Smooth muscle cell (in vitro differentiated cells): Measurements from ENCODE around the gene PKD2L1. TPM values are rescaled to one million over a fixed set of nuclear protein-coding genes. Genes with fewer than 3 reads are reported as not detected.
"Not testable (repeated sequence)": the region's sequence is repeated elsewhere in the genome, so short reads cannot be mapped to it uniquely, and the experiment has no call there.

Source experiments
- DNase-seq: peaks from one replicate; lab custom pipeline; 2025; ENCODE audit not compliant: unreplicated experiment; lab: John Stamatoyannopoulos, UW
- H2AFZ ChIP-seq: fragments of 200-600 bp; sonication (generic); 2 replicates; pipeline ENCODE4 v1.6.0; 2016; ENCODE audit warnings: antibody characterized with exemption, low read depth, mild to moderate bottlenecking
- H3F3A ChIP-seq: fragments of 200-600 bp; sonication (generic); 2 replicates; pipeline ENCODE4 v1.6.0; 2017; ENCODE audit warnings: antibody characterized with exemption, low read depth
- H3K27ac ChIP-seq: fragments of 200-600 bp; sonication (generic); 2 replicates; pipeline ENCODE4 v1.5.1; 2016; ENCODE audit warnings: low read depth, mild to moderate bottlenecking
- H3K27me3 ChIP-seq: fragments of 200-600 bp; sonication (generic); 2 replicates; pipeline ENCODE4 v1.6.1; 2016; ENCODE audit warnings: low read depth, mild to moderate bottlenecking
- H3K36me3 ChIP-seq: fragments of 200-600 bp; sonication (generic); 2 replicates; pipeline ENCODE4 v1.5.1; 2016; ENCODE audit warnings: low read depth
- H3K4me1 ChIP-seq: fragments of 200-600 bp; sonication (generic); 2 replicates; pipeline ENCODE4 v1.5.1; 2016; ENCODE audit warnings: low read depth
- H3K4me2 ChIP-seq: fragments of 200-600 bp; sonication (generic); 2 replicates; pipeline ENCODE4 v1.6.0; 2016; ENCODE audit warnings: mild to moderate bottlenecking
- H3K4me3 ChIP-seq: fragments of 200-600 bp; sonication (generic); 2 replicates; pipeline ENCODE4 v1.5.1; 2016; ENCODE audit warnings: mild to moderate bottlenecking
- H3K79me2 ChIP-seq: fragments of 200-600 bp; sonication (generic); 2 replicates; pipeline ENCODE4 v1.6.0; 2016; ENCODE audit warnings: low read depth, mild to moderate bottlenecking
- H3K9ac ChIP-seq: fragments of 200-600 bp; sonication (generic); 2 replicates; pipeline ENCODE4 v1.6.0; 2016; ENCODE audit warnings: low read depth
- H3K9me3 ChIP-seq: fragments of 200-600 bp; sonication (generic); replicated peaks from 2 replicates; pipeline ENCODE4 v1.5.1; 2016; ENCODE audit warnings: low read depth
- H4K20me1 ChIP-seq: fragments of 200-600 bp; sonication (generic); 2 replicates; pipeline ENCODE4 v1.6.0; 2016; ENCODE audit warnings: low read depth
- WGBS: methylation state at CpG from one replicate; pipeline ENCODE4 v1.1.7; 2016; ENCODE audit warnings: low lambda C conversion rate; 5-methylcytosine and 5-hydroxymethylcytosine counted together
- polyA plus RNA-seq: library from polyadenylated mRNA; unstranded; fragments of >200 nt; fragmentation: Nextera tagmentation; extraction: Ambion mirVana; gene quantifications from 2 replicates; pipeline ENCODE4 v1.2.1, GENCODE V29; 2016
- total RNA-seq: library from RNA; depleted of rRNA; stranded (reverse); fragments of >200 nt; gene quantifications from 2 replicates; pipeline ENCODE4 v1.2.3, GENCODE V29; 2014
- TF ChIP-seq, protein P1 (sequence below): fragments of 200-600 bp; sonication (generic); IDR thresholded peaks from 2 replicates; pipeline ENCODE4 v1.5.1; 2017; ENCODE audit warnings: borderline replicate concordance, mild to moderate bottlenecking, antibody characterized with exemption; ENCODE audit not compliant: insufficient read depth, poor library complexity, severe bottlenecking

PKD2L1 gene
- total and polyA plus RNA-seq, 2 experiments from 2014 or later: not detected

- peaks cover 14% of the 10 kb centered on the region for H3K36me3 ChIP-seq
- no peaks in the 10 kb centered on the region for H3K9me3 ChIP-seq
- H3K4me1 ChIP-seq: peaks cover 12% of the 10 kb centered on the region
- no peak overlapping the region for H2AFZ ChIP-seq
- WGBS: 99% methylated on average over 3 of the region's 3 CpGs
- H3K27ac ChIP-seq: no peak overlapping the region
- peaks cover 52% of the 10 kb centered on the region for H3K79me2 ChIP-seq
- no peak for DNase-seq
- no peak overlapping the region for H3K9ac ChIP-seq
- TF ChIP-seq, protein P1, sequence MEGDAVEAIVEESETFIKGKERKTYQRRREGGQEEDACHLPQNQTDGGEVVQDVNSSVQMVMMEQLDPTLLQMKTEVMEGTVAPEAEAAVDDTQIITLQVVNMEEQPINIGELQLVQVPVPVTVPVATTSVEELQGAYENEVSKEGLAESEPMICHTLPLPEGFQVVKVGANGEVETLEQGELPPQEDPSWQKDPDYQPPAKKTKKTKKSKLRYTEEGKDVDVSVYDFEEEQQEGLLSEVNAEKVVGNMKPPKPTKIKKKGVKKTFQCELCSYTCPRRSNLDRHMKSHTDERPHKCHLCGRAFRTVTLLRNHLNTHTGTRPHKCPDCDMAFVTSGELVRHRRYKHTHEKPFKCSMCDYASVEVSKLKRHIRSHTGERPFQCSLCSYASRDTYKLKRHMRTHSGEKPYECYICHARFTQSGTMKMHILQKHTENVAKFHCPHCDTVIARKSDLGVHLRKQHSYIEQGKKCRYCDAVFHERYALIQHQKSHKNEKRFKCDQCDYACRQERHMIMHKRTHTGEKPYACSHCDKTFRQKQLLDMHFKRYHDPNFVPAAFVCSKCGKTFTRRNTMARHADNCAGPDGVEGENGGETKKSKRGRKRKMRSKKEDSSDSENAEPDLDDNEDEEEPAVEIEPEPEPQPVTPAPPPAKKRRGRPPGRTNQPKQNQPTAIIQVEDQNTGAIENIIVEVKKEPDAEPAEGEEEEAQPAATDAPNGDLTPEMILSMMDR: no peak
- H3K4me3 ChIP-seq: no peak overlapping the region
- no peak overlapping the region for H3K4me2 ChIP-seq
- peaks cover 36% of the 10 kb centered on the region for H4K20me1 ChIP-seq
- H3F3A ChIP-seq: peaks cover 11% of the 10 kb centered on the region
- no peaks in the 10 kb centered on the region for H3K27me3 ChIP-seq
Measured at GRCh38 chr10:100282907-100283306, 47.1 kb downstream of the PKD2L1 start.

DNA sequence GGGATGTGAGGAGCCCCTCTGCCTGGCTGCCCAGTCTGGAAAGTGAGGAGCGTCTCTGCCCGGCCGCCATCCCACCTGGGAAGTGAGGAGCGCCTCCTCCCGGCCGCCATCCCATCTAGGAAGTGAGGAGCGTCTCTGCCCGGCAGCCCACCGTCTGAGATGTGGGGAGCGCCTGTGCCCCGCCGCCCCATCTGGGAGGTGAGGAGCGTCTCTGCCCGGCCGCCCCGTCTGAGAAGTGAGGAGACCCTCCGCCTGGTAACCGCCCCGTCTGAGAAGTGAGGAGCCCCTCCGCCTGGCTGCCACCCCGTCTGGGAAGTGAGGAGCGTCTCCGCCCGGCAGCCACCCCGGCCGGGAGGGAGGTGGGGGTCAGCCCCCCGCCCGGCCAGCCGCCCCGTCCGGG lies 53.1 kb downstream of the PKD2L1 start:
- not testable (repeated sequence) for DNase-seq, H2AFZ ChIP-seq, H3K9ac ChIP-seq, H3K27me3 ChIP-seq, H3K4me3 ChIP-seq, H3K9me3 ChIP-seq, H3F3A ChIP-seq, H3K27ac ChIP-seq, H3K4me1 ChIP-seq, H3K4me2 ChIP-seq
- H3K79me2 ChIP-seq: peaks cover 18% of the 10 kb centered on the region
- H3K36me3 ChIP-seq: peaks cover 23% of the 10 kb centered on the region
- WGBS: 98% methylated on average over 26 of the region's 31 CpGs
- H4K20me1 ChIP-seq: peaks cover 21% of the 10 kb centered on the region

DNA sequence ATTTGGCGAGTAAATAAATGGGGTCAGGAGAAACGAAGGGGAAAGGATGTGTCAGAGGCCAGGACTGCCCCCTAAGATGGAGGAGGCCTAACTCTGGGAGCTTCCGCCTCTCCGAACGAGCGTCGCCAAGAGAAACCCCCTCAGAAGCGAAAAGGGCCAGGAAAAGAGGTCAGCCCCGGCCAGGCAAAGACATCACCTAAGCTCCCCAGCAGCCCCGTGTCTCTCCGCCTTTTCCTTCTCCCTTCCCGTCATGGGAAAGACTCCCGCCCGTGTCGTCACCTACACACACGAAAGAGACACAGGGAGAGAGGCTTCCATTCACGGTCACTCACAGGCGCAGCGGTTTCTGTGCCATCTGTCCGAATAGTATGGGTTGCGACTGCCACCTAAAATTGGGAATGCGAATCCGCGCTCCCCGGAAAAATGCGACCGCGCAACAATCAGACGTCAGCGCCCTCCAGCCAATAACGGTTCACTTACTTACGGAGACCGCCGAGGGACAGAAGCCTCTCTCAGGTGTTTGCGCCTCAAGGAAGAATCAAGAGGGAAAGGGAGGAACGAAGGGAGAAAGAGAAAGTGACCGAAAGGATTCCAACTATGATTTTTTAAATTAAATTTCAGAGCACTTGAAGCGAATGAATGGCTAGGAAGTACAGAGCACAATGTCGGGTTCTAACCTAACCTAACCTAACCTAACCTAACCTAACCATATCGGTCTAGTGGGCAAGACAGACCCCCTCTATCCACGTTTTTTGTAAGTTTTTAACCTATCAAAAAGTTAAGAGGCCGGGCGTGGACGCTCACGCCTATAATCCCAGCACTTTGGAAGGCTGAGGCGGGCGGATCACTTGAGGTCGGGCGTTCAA lies 62.6 kb downstream of the PKD2L1 start, which contains the start of gene CWF19L1:
Gene CWF19L1, minus strand, starts transcription at position 400 of the 866 bp plus-strand sequence. Its CDS starts 45 bp downstream, at position 355.
- Histone ChIP-seq H3K79me2 (peaks cover 18% of the 10 kb centered on the region), H3F3A (peaks cover under 1% of the 10 kb centered on the region)

DNA sequence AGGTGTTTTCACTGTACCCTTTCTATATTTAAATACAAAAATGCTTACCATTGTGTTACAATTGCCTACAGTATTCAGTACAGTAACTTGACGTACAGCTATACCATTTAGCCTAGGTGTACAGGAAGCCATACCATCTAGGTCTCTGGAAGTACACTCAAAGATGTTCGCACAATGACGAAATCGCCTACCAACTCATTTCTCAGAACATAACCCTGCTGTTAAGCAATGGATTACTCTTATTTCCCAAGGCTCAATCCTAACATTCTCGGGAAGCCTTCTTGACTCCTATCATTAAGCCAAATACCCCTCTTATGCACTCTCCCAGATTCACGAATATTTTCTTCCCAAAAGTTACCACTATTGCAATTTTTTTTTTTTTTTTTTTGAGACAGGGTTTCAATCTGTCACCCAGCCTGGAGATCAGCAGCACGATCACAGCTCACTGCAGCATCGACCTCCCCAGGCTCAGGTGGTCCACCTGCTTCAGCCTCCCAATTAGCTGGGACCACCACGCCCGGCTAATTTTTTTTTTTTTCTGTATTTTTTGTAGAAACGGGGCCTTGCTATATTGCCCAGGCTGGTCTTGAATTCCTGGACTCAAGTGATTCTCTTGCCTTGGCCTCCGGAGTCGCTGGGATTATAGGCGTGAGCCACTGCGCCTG lies 64.1 kb downstream of the PKD2L1 start:
- Histone ChIP-seq H2AFZ (no peak overlapping the region), H3K4me2 (peak overlapping the region; percentile 91), H3K79me2 (peaks cover 18% of the 10 kb centered on the region), H3K36me3 (no peaks in the 10 kb centered on the region), H3K27me3 (no peaks in the 10 kb centered on the region), H4K20me1 (no peaks in the 10 kb centered on the region), H3K4me3 (no peak overlapping the region), H3F3A (no peaks in the 10 kb centered on the region), H3K9ac (no peak overlapping the region), H3K4me1 (peaks cover 4% of the 10 kb centered on the region), H3K27ac (no peak overlapping the region), H3K9me3 (no peaks in the 10 kb centered on the region)
- DNase-seq: no peak
- TF ChIP-seq, protein P1: no peak
- WGBS: 97% methylated on average over 15 of the region's 15 CpGs

More for the DNA sequence above, 62.6 kb downstream of the PKD2L1 start, which contains the start of gene CWF19L1:
- H3K27me3 ChIP-seq: no peaks in the 10 kb centered on the region
- H3K9ac ChIP-seq: peak within 1 kb of the TSS; percentile 92
- TF ChIP-seq, protein P1: no peak
- no peaks in the 10 kb centered on the region for H3K9me3 ChIP-seq
- H3K27ac ChIP-seq: peak within 1 kb of the TSS; percentile 69
- peaks cover 4% of the 10 kb centered on the region for H3K4me1 ChIP-seq
- H4K20me1 ChIP-seq: no peaks in the 10 kb centered on the region
- peak within 1 kb of the TSS; percentile 72 for H3K4me3 ChIP-seq
- peak; percentile 31 for DNase-seq
- WGBS: 4% methylated on average over 49 of the region's 49 CpGs
- H2AFZ ChIP-seq: peak within 1 kb of the TSS; percentile 79
- peak within 1 kb of the TSS; percentile 91 for H3K4me2 ChIP-seq
- no peaks in the 10 kb centered on the region for H3K36me3 ChIP-seq
